Measurements from ENCODE around the gene NRL. TPM values are rescaled to one million over a fixed set of nuclear protein-coding genes. Genes with fewer than 3 reads are reported as not detected.

The NRL gene
- total and polyA plus RNA-seq, 2 donors (not counting 1 experiment from before 2014, with no cell fraction given): 0.45 to 0.99 TPM

- Histone ChIP-seq H4K20me1 (ENCODE audit: control insufficient read depth, extremely low read depth, insufficient read depth, low read length) (no peaks in the 10 kb centered on the region), H3K27me3 (ENCODE audit: control insufficient read depth, insufficient read depth, low read length) (no peaks in the 10 kb centered on the region), H3K79me2 (ENCODE audit: control insufficient read depth, insufficient read depth, low read length) (no peaks in the 10 kb centered on the region), H3K9ac (ENCODE audit: insufficient read depth, low read length) (no peak overlapping the region), H3K4me3 (replicated peaks in 1 of 4; ENCODE audit: control extremely low read depth in 1 of 4, insufficient read depth in 1 of 4, low read depth in 3 of 4, low read length in 4 of 4) (no peak overlapping the region), H3K27ac (ENCODE audit: insufficient read depth, low read length) (no peak overlapping the region), H3K36me3 (ENCODE audit: control insufficient read depth, insufficient read depth, low read length) (no peaks in the 10 kb centered on the region), H3K4me2 (ENCODE audit: extremely low read depth, insufficient read depth, low read length) (no peak overlapping the region), H2AFZ (ENCODE audit: low read length) (no peak overlapping the region), H3K9me3 (ENCODE audit: control insufficient read depth, insufficient read depth, low read depth, low read length) (no peaks in the 10 kb centered on the region), H3K4me1 (ENCODE audit: control insufficient read depth, extremely low read depth, insufficient read depth, low read length) (no peaks in the 10 kb centered on the region)
- no peak for DNase-seq (ENCODE audit: low read depth in 2 of 2)
- TF ChIP-seq, protein P1, sequence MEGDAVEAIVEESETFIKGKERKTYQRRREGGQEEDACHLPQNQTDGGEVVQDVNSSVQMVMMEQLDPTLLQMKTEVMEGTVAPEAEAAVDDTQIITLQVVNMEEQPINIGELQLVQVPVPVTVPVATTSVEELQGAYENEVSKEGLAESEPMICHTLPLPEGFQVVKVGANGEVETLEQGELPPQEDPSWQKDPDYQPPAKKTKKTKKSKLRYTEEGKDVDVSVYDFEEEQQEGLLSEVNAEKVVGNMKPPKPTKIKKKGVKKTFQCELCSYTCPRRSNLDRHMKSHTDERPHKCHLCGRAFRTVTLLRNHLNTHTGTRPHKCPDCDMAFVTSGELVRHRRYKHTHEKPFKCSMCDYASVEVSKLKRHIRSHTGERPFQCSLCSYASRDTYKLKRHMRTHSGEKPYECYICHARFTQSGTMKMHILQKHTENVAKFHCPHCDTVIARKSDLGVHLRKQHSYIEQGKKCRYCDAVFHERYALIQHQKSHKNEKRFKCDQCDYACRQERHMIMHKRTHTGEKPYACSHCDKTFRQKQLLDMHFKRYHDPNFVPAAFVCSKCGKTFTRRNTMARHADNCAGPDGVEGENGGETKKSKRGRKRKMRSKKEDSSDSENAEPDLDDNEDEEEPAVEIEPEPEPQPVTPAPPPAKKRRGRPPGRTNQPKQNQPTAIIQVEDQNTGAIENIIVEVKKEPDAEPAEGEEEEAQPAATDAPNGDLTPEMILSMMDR (conservative IDR thresholded peaks at IDR 0.05 in 1 of 2, IDR thresholded peaks at IDR 0.05 in 1 of 2; ENCODE audit: low read depth in 1 of 2, low read length in 2 of 2): no peak
- TF ChIP-seq EZH2 (IDR thresholded peaks at IDR 0.05; ENCODE audit: low read length, missing control alignments): no peak
Observed at GRCh38 chr14:24129410-24129998, 14.8 kb upstream of the NRL start.

- no peak overlapping the region for H2AFZ ChIP-seq (ENCODE audit: low read length)
- H3K79me2 ChIP-seq (ENCODE audit: control insufficient read depth, insufficient read depth, low read length): no peaks in the 10 kb centered on the region
- no peaks in the 10 kb centered on the region for H4K20me1 ChIP-seq (ENCODE audit: control insufficient read depth, extremely low read depth, insufficient read depth, low read length)
- TF ChIP-seq, protein P1 (conservative IDR thresholded peaks at IDR 0.05 in 1 of 2, IDR thresholded peaks at IDR 0.05 in 1 of 2; ENCODE audit: low read depth in 1 of 2, low read length in 2 of 2): no peak
- no peaks in the 10 kb centered on the region for H3K27me3 ChIP-seq (ENCODE audit: control insufficient read depth, insufficient read depth, low read length)
- no peak overlapping the region for H3K4me2 ChIP-seq (ENCODE audit: extremely low read depth, insufficient read depth, low read length)
- peaks cover 3% of the 10 kb centered on the region for H3K36me3 ChIP-seq (ENCODE audit: control insufficient read depth, insufficient read depth, low read length)
- H3K9me3 ChIP-seq (ENCODE audit: control insufficient read depth, insufficient read depth, low read depth, low read length): no peaks in the 10 kb centered on the region
- no peaks in the 10 kb centered on the region for H3K4me1 ChIP-seq (ENCODE audit: control insufficient read depth, extremely low read depth, insufficient read depth, low read length)
- H3K4me3 ChIP-seq (replicated peaks in 1 of 4; ENCODE audit: control extremely low read depth in 1 of 4, insufficient read depth in 1 of 4, low read depth in 3 of 4, low read length in 4 of 4): no peak overlapping the region
- no peak for DNase-seq (ENCODE audit: low read depth in 2 of 2)
- no peak overlapping the region for H3K9ac ChIP-seq (ENCODE audit: insufficient read depth, low read length)
- no peak overlapping the region for H3K27ac ChIP-seq (ENCODE audit: insufficient read depth, low read length)
Observed at GRCh38 chr14:24127673-24128072, 12.9 kb upstream of the NRL start.

DNA sequence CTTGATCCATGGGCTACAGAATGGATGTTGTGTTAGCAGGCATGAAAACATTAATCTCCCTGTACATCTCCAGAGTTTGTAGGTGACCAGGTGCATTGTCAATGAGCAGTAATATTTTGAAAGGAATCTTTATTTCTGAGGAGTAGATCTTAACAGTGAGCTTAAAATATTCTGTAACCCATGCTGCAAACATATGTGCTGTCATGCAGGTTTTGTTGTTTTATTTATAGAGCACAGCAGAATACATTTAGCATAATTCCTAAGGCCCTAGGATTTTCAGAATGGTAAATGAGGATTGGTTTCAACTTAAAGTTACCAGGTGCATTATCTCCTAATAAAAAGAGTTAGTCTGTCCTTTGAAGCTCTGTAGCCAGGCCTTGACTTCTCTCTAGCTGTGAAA, 12.2 kb upstream of the NRL start:
- no peak for DNase-seq (ENCODE audit: low read depth in 2 of 2)
- no peak for TF ChIP-seq EZH2 (IDR thresholded peaks at IDR 0.05; ENCODE audit: low read length, missing control alignments)
- TF ChIP-seq, protein P1 (conservative IDR thresholded peaks at IDR 0.05 in 1 of 2, IDR thresholded peaks at IDR 0.05 in 1 of 2; ENCODE audit: low read depth in 1 of 2, low read length in 2 of 2): no peak
- H3K27ac ChIP-seq (ENCODE audit: insufficient read depth, low read length): no peak overlapping the region
- H3K4me2 ChIP-seq (ENCODE audit: extremely low read depth, insufficient read depth, low read length): no peak overlapping the region
- no peak overlapping the region for H3K4me3 ChIP-seq (replicated peaks in 1 of 4; ENCODE audit: control extremely low read depth in 1 of 4, insufficient read depth in 1 of 4, low read depth in 3 of 4, low read length in 4 of 4)
- no peak overlapping the region for H3K9ac ChIP-seq (ENCODE audit: insufficient read depth, low read length)
- no peaks in the 10 kb centered on the region for H3K9me3 ChIP-seq (ENCODE audit: control insufficient read depth, insufficient read depth, low read depth, low read length)
- no peaks in the 10 kb centered on the region for H3K27me3 ChIP-seq (ENCODE audit: control insufficient read depth, insufficient read depth, low read length)
- H3K36me3 ChIP-seq (ENCODE audit: control insufficient read depth, insufficient read depth, low read length): peaks cover 3% of the 10 kb centered on the region
- H4K20me1 ChIP-seq (ENCODE audit: control insufficient read depth, extremely low read depth, insufficient read depth, low read length): no peaks in the 10 kb centered on the region
- H3K4me1 ChIP-seq (ENCODE audit: control insufficient read depth, extremely low read depth, insufficient read depth, low read length): no peaks in the 10 kb centered on the region
- H2AFZ ChIP-seq (ENCODE audit: low read length): no peak overlapping the region
- no peaks in the 10 kb centered on the region for H3K79me2 ChIP-seq (ENCODE audit: control insufficient read depth, insufficient read depth, low read length)

All from fibroblast of lung (primary cell).